NB4 (cell line): ENCODE results near the gene GFAP.

Experiments
- CTCF ChIP-seq: IDR thresholded peaks from one replicate; pipeline ENCODE4 v1.5.1; 2012; ENCODE audit warnings: low read depth, low read length
- MAX ChIP-seq: IDR thresholded peaks from 2 replicates; pipeline ENCODE4 v1.6.1; 2011; ENCODE audit warnings: low read depth, low read length
- POLR2A ChIP-seq: IDR thresholded peaks from 2 replicates; pipeline ENCODE4 v1.6.1; 2011; ENCODE audit warnings: mild to moderate bottlenecking; ENCODE audit not compliant: insufficient read length; ENCODE audit errors: extremely low read depth

GRCh38 chr17:44889003-44889402 is 26.3 kb downstream of the GFAP start:
- TF ChIP-seq CTCF: no peak
- TF ChIP-seq MAX: no peak
- TF ChIP-seq POLR2A: no peak
